Activated T-cell treated with anti-CD3 and anti-CD28 coated beads for 24 hours (primary cell): ENCODE data around the gene MRPS35.
A peak's percentile ranks its signal among the peaks of the same experiment; 100 is the strongest.

ENCODE experiments used
- DNase-seq: peaks from one replicate; pipeline ENCODE4 v3.0.0-alpha.2; 2020; ENCODE audit warnings: low read depth

The MRPS35 gene

GRCh38 chr12:27772328-27773049 is 61.9 kb downstream of the MRPS35 start:
- no peak for DNase-seq

- DNase-seq = no peak
Measured at GRCh38 chr12:27777141-27777540, 66.5 kb downstream of the MRPS35 start.

GRCh38 chr12:27778206-27778605 is 67.6 kb downstream of the MRPS35 start:
- DNase-seq = no peak

- no peak for DNase-seq
Measured at GRCh38 chr12:27779416-27779919, 68.8 kb downstream of the MRPS35 start.

- peak; percentile 51 for DNase-seq
Measured at GRCh38 chr12:27779920-27780611, 69.4 kb downstream of the MRPS35 start, which contains the start of the genes KLHL42 and MANSC4. Gene KLHL42, plus strand, starts transcription at chr12:27780233. Its CDS starts 98 bp downstream, at chr12:27780331. Gene MANSC4, minus strand, starts transcription at chr12:27780236. Its CDS starts 8,960 bp downstream, at chr12:27771276.

- DNase-seq = no peak
Measured at GRCh38 chr12:27780612-27781408, 70.2 kb downstream of the MRPS35 start.

- DNase-seq = no peak
Measured at GRCh38 chr12:27781680-27782079, 71.0 kb downstream of the MRPS35 start.

GRCh38 chr12:27782481-27782880 is 71.8 kb downstream of the MRPS35 start:
- DNase-seq = no peak

GRCh38 chr12:27785882-27786570 is 75.4 kb downstream of the MRPS35 start:
- no peak for DNase-seq

- DNase-seq = no peak
Measured at GRCh38 chr12:27787559-27787958, 76.9 kb downstream of the MRPS35 start.

GRCh38 chr12:27790179-27790578 is 79.5 kb downstream of the MRPS35 start:
- DNase-seq = no peak

- no peak for DNase-seq
Measured at GRCh38 chr12:27794818-27795584, 84.4 kb downstream of the MRPS35 start.

GRCh38 chr12:27796128-27796527 is 85.5 kb downstream of the MRPS35 start:
- no peak for DNase-seq

GRCh38 chr12:27797301-27798025 is 86.8 kb downstream of the MRPS35 start:
- no peak for DNase-seq

- DNase-seq = no peak
Measured at GRCh38 chr12:27800819-27801218, 90.2 kb downstream of the MRPS35 start.

GRCh38 chr12:27801630-27802029 is 91.0 kb downstream of the MRPS35 start:
- DNase-seq = no peak

GRCh38 chr12:27802511-27802910 is 91.9 kb downstream of the MRPS35 start:
- DNase-seq = no peak

- DNase-seq = no peak
Measured at GRCh38 chr12:27802936-27803335, 92.3 kb downstream of the MRPS35 start.

GRCh38 chr12:27805238-27805637 is 94.6 kb downstream of the MRPS35 start:
- DNase-seq = no peak
